Immature natural killer cell (primary cell): Measurements from ENCODE around the gene TDP1. TPM values are rescaled to one million over a fixed set of nuclear protein-coding genes. Genes with fewer than 3 reads are reported as not detected.
A peak's percentile ranks its signal among the peaks of the same experiment; 100 is the strongest.
"Not testable (repeated sequence)": the region's sequence is repeated elsewhere in the genome, so short reads cannot be mapped to it uniquely, and the experiment has no call there.

Experiments used
- DNase-seq, 3 donors: peaks; one replicate each; pipeline ENCODE4 v3.0.0; 2022; ENCODE audit warnings: mixed read lengths in 1 of 3
- H3K27ac Mint-ChIP-seq, 6 donors: one replicate each; pipeline ENCODE4 v1.8.0; 2020; ENCODE audit warnings: mixed read lengths in 6 of 6, mild to moderate bottlenecking in 5 of 6, inconsistent platforms in 4 of 6, moderate library complexity in 3 of 6
- H3K27me3 Mint-ChIP-seq, 3 donors: one replicate each; pipeline ENCODE4 v1.8.0; 2020 to 2021; ENCODE audit warnings: low read depth in 3 of 3, mild to moderate bottlenecking in 3 of 3, mixed read lengths in 3 of 3, moderate library complexity in 3 of 3, inconsistent platforms in 1 of 3
- H3K36me3 Mint-ChIP-seq, 3 donors: one replicate each; pipeline ENCODE4 v1.8.0; 2020; ENCODE audit warnings: mixed read lengths in 3 of 3, inconsistent platforms in 2 of 3, mild to moderate bottlenecking in 2 of 3
- H3K4me1 Mint-ChIP-seq, 2 donors: one replicate each; pipeline ENCODE4 v1.8.0; 2020; ENCODE audit warnings: inconsistent platforms in 2 of 2, mild to moderate bottlenecking in 2 of 2, mixed read lengths in 2 of 2, moderate library complexity in 1 of 2
- H3K4me3 Mint-ChIP-seq, 5 donors: one replicate each; pipeline ENCODE4 v1.8.0; 2020; ENCODE audit warnings: mild to moderate bottlenecking in 5 of 5, mixed read lengths in 5 of 5, inconsistent platforms in 3 of 5, moderate library complexity in 3 of 5
- H3K9me3 Mint-ChIP-seq, 6 donors: one replicate each; pipeline ENCODE4 v1.8.0; 2020; ENCODE audit warnings: mild to moderate bottlenecking in 6 of 6, mixed read lengths in 6 of 6, inconsistent platforms in 4 of 6, moderate library complexity in 3 of 6
- polyA plus RNA-seq, 3 donors: library from polyadenylated mRNA; unstranded; fragments of 300-500 nt; fragmentation: Illumina TruSeq; gene quantifications; one replicate each; pipeline ENCODE4 v1.2.3, GENCODE V29; 2021

TDP1 gene
- polyA plus RNA-seq, 3 donors from 2014 or later = 25.8 to 31.4 (median 27.0) TPM

- peaks cover 0 to 2% (median 0%) of the 10 kb centered on the region in 6 donors for H3K9me3 Mint-ChIP-seq
- no peak for DNase-seq
- H3K36me3 Mint-ChIP-seq = no peaks in the 10 kb centered on the region
- H3K4me3 Mint-ChIP-seq = no peak overlapping the region
- H3K27ac Mint-ChIP-seq = no peak overlapping the region
- H3K4me1 Mint-ChIP-seq = peaks cover 6 to 13% of the 10 kb centered on the region in 2 donors
- peaks cover 9 to 18% (median 16%) of the 10 kb centered on the region in 3 donors for H3K27me3 Mint-ChIP-seq
Observed at GRCh38 chr14:90054803-90055202, 99.1 kb downstream of the TDP1 start.

GRCh38 chr14:90056826-90057225, 101.1 kb downstream of the TDP1 start:
- Mint-ChIP-seq H3K27me3 (peaks cover 5 to 20% (median 16%) of the 10 kb centered on the region in 3 donors), H3K27ac (no peak overlapping the region), H3K4me1 (peaks cover 12 to 17% of the 10 kb centered on the region in 2 donors), H3K4me3 (no peak overlapping the region), H3K9me3 (peaks cover 0 to 2% (median 0%) of the 10 kb centered on the region in 6 donors), H3K36me3 (no peaks in the 10 kb centered on the region)
- DNase-seq = no peak

GRCh38 chr14:90058876-90059458, 103.2 kb downstream of the TDP1 start:
- Mint-ChIP-seq H3K36me3 (peaks cover 0 to 3% (median 0%) of the 10 kb centered on the region in 3 donors), H3K27ac (no peak overlapping the region), H3K4me1 (peaks cover 19 to 29% of the 10 kb centered on the region in 2 donors), H3K27me3 (peaks cover 10 to 29% (median 26%) of the 10 kb centered on the region in 3 donors), H3K4me3 (peak overlapping the region in 4 of 5 donors; percentile 46 to 75 (median 70)), H3K9me3 (peaks cover 0 to 2% (median 0%) of the 10 kb centered on the region in 6 donors)
- DNase-seq = no peak

- Mint-ChIP-seq H3K36me3 (peaks cover 0 to 3% (median 0%) of the 10 kb centered on the region in 3 donors), H3K4me1 (peaks cover 19 to 29% of the 10 kb centered on the region in 2 donors), H3K9me3 (peaks cover 0 to 2% (median 0%) of the 10 kb centered on the region in 6 donors), H3K27me3 (peaks cover 9 to 33% (median 26%) of the 10 kb centered on the region in 3 donors), H3K27ac (no peak overlapping the region), H3K4me3 (peak overlapping the region; percentile 37 to 75 (median 58))
- DNase-seq = peak in 2 of 3 donors; percentile 14
Observed at GRCh38 chr14:90060312-90060964, 104.7 kb downstream of the TDP1 start.

- Mint-ChIP-seq H3K27ac (no peak overlapping the region), H3K4me3 (peak overlapping the region in 3 of 5 donors; percentile 15 to 49 (median 35)), H3K27me3 (peaks cover 8 to 36% (median 26%) of the 10 kb centered on the region in 3 donors), H3K36me3 (peaks cover 0 to 3% (median 0%) of the 10 kb centered on the region in 3 donors), H3K9me3 (no peaks in the 10 kb centered on the region), H3K4me1 (peaks cover 19 to 29% of the 10 kb centered on the region in 2 donors)
- DNase-seq = no peak
Observed at GRCh38 chr14:90060965-90061684, 105.4 kb downstream of the TDP1 start.

GRCh38 chr14:90061685-90062126, 106.0 kb downstream of the TDP1 start, which contains the start of gene KCNK13:
Gene KCNK13, plus strand, starts transcription at chr14:90061994. Its CDS starts 212 bp downstream, at chr14:90062206.
- Mint-ChIP-seq H3K4me1 (peaks cover 19 to 29% of the 10 kb centered on the region in 2 donors), H3K36me3 (peaks cover 0 to 3% (median 0%) of the 10 kb centered on the region in 3 donors), H3K27ac (no peak within 1 kb of the TSS), H3K4me3 (peak within 1 kb of the TSS; percentile 39 to 84 (median 78)), H3K9me3 (no peaks in the 10 kb centered on the region), H3K27me3 (peaks cover 8 to 36% (median 26%) of the 10 kb centered on the region in 3 donors)
- no peak for DNase-seq

- Mint-ChIP-seq H3K27ac (no peak overlapping the region), H3K36me3 (peaks cover 0 to 3% (median 0%) of the 10 kb centered on the region in 3 donors), H3K4me1 (peaks cover 19 to 29% of the 10 kb centered on the region in 2 donors), H3K9me3 (no peaks in the 10 kb centered on the region), H3K27me3 (peaks cover 8 to 32% (median 26%) of the 10 kb centered on the region in 3 donors), H3K4me3 (peak overlapping the region; percentile 39 to 84 (median 76))
- no peak for DNase-seq
Observed at GRCh38 chr14:90062127-90062794, 106.5 kb downstream of the TDP1 start.

GRCh38 chr14:90062822-90063539, 107.3 kb downstream of the TDP1 start:
- Mint-ChIP-seq H3K36me3 (peaks cover 0 to 3% (median 0%) of the 10 kb centered on the region in 3 donors), H3K9me3 (no peaks in the 10 kb centered on the region), H3K27me3 (peaks cover 8 to 30% (median 26%) of the 10 kb centered on the region in 3 donors), H3K4me1 (peaks cover 19 to 29% of the 10 kb centered on the region in 2 donors), H3K27ac (no peak overlapping the region), H3K4me3 (peak overlapping the region; percentile 39 to 84 (median 76))
- no peak for DNase-seq

GRCh38 chr14:90072350-90072749, 116.6 kb downstream of the TDP1 start:
- Mint-ChIP-seq H3K36me3 (no peaks in the 10 kb centered on the region), H3K27ac (no peak overlapping the region), H3K9me3 (no peaks in the 10 kb centered on the region), H3K27me3 (peaks cover 5 to 12% (median 9%) of the 10 kb centered on the region in 3 donors), H3K4me1 (no peaks in the 10 kb centered on the region), H3K4me3 (no peak overlapping the region)
- no peak for DNase-seq

GRCh38 chr14:90079576-90079975, 123.8 kb downstream of the TDP1 start:
- H3K4me3 Mint-ChIP-seq = no peak overlapping the region
- H3K36me3 Mint-ChIP-seq = no peaks in the 10 kb centered on the region
- DNase-seq = no peak
- no peaks in the 10 kb centered on the region for H3K9me3 Mint-ChIP-seq
- H3K27me3 Mint-ChIP-seq = peaks cover 6 to 15% (median 8%) of the 10 kb centered on the region in 3 donors
- no peaks in the 10 kb centered on the region for H3K4me1 Mint-ChIP-seq
- H3K27ac Mint-ChIP-seq = no peak overlapping the region

- H3K4me1 Mint-ChIP-seq = no peaks in the 10 kb centered on the region
Observed at GRCh38 chr14:90087433-90087832, 131.7 kb downstream of the TDP1 start.

GRCh38 chr14:90088176-90088575, 132.4 kb downstream of the TDP1 start:
- no peak overlapping the region for H3K4me3 Mint-ChIP-seq
- peaks cover 4 to 11% (median 8%) of the 10 kb centered on the region in 3 donors for H3K27me3 Mint-ChIP-seq
- H3K9me3 Mint-ChIP-seq = no peaks in the 10 kb centered on the region
- no peaks in the 10 kb centered on the region for H3K36me3 Mint-ChIP-seq
- no peaks in the 10 kb centered on the region for H3K4me1 Mint-ChIP-seq
- DNase-seq = no peak
- H3K27ac Mint-ChIP-seq = no peak overlapping the region

More at GRCh38 chr14:90087433-90087832, 131.7 kb downstream of the TDP1 start:
- Mint-ChIP-seq H3K36me3 (no peaks in the 10 kb centered on the region), H3K27me3 (peaks cover 4 to 10% (median 8%) of the 10 kb centered on the region in 3 donors), H3K27ac (no peak overlapping the region), H3K9me3 (no peaks in the 10 kb centered on the region), H3K4me3 (no peak overlapping the region)
- no peak for DNase-seq

GRCh38 chr14:90089486-90089885, 133.8 kb downstream of the TDP1 start:
- not testable (repeated sequence) for H3K9me3 Mint-ChIP-seq, H3K4me3 Mint-ChIP-seq, H3K36me3 Mint-ChIP-seq, DNase-seq, H3K27ac Mint-ChIP-seq, H3K4me1 Mint-ChIP-seq
- H3K27me3 Mint-ChIP-seq = peaks cover 6 to 11% (median 6%) of the 10 kb centered on the region in 3 donors
